Measurements from ENCODE around the gene CEP128.

- TF ChIP-seq CTCF (conservative IDR thresholded peaks at IDR 0.05; ENCODE audit: low read length), result no peak
- no peak for TF ChIP-seq EZH2phosphoT487 (IDR thresholded peaks at IDR 0.05; ENCODE audit: borderline replicate concordance, low read depth, low read length)
Measured at GRCh38 chr14:80792771-80793170, 148.8 kb downstream of the CEP128 start.

Measured in OCI-LY7 (cell line).